Astrocyte (in vitro differentiated cells and primary cell): ENCODE data around the gene NOS1.

Source experiments
- EZH2 ChIP-seq: IDR thresholded peaks from 2 replicates; pipeline ENCODE4 v1.6.1; 2012; ENCODE audit warnings: mild to moderate bottlenecking, low read length, inconsistent platforms; ENCODE audit not compliant: insufficient read depth
- TF ChIP-seq, protein P1 (sequence below): IDR thresholded peaks from 2 replicates; pipeline ENCODE4 v1.5.1; 2011; ENCODE audit warnings: low read depth, mild to moderate bottlenecking, inconsistent platforms, low read length, moderate library complexity; ENCODE audit not compliant: insufficient read depth

DNA sequence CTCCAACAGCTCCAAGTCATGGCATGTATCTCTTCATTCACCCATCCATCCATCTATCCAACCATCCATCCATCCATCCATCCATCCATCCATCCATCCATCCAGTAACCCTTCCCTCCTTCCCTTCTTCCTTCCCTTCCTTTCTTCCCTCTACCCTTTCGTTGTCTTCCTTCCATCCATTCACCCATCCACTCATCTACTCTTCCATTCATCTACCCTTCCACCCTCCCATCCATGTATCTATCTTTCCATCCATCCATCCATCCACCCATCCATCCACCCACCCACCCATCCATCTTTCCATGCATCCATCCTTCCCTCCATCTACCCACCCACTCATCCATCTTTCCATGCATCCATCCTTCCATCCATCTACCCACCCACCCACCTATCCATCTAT is 117.9 kb downstream of the NOS1 start:
- TF ChIP-seq, protein P1, sequence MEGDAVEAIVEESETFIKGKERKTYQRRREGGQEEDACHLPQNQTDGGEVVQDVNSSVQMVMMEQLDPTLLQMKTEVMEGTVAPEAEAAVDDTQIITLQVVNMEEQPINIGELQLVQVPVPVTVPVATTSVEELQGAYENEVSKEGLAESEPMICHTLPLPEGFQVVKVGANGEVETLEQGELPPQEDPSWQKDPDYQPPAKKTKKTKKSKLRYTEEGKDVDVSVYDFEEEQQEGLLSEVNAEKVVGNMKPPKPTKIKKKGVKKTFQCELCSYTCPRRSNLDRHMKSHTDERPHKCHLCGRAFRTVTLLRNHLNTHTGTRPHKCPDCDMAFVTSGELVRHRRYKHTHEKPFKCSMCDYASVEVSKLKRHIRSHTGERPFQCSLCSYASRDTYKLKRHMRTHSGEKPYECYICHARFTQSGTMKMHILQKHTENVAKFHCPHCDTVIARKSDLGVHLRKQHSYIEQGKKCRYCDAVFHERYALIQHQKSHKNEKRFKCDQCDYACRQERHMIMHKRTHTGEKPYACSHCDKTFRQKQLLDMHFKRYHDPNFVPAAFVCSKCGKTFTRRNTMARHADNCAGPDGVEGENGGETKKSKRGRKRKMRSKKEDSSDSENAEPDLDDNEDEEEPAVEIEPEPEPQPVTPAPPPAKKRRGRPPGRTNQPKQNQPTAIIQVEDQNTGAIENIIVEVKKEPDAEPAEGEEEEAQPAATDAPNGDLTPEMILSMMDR = no peak
- no peak for TF ChIP-seq EZH2
